MM.1S (cell line): ENCODE data around the gene WEE1.

ENCODE experiments used
- DNase-seq: peaks from one replicate; pipeline ENCODE4 v3.0.0-alpha.2; 2015
- H2AFZ ChIP-seq: fragments of 300-600 bp; sonication (generic); 2 replicates; pipeline ENCODE4 v1.6.0; 2016; ENCODE audit warnings: antibody characterized with exemption, low read length
- H3F3A ChIP-seq: fragments of 300-600 bp; sonication (generic); 2 replicates; pipeline ENCODE4 v1.6.1; 2016; ENCODE audit warnings: mild to moderate bottlenecking, antibody characterized with exemption, low read length, moderate library complexity, mixed read lengths; ENCODE audit not compliant: insufficient read depth
- H3K27ac ChIP-seq: fragments of 300-600 bp; sonication (generic); 2 replicates; pipeline ENCODE4 v1.5.1; 2016; ENCODE audit warnings: mild to moderate bottlenecking, low read length
- H3K27me3 ChIP-seq: fragments of 300-600 bp; sonication (generic); replicated peaks from 2 replicates; pipeline ENCODE4 v1.6.0; 2016; ENCODE audit warnings: low read length; ENCODE audit not compliant: insufficient read depth
- H3K36me3 ChIP-seq: fragments of 300-600 bp; sonication (generic); replicated peaks from 2 replicates; pipeline ENCODE4 v1.6.1; 2016; ENCODE audit warnings: mild to moderate bottlenecking, low read length, mixed read lengths; ENCODE audit not compliant: insufficient read depth
- H3K4me1 ChIP-seq: fragments of 300-600 bp; sonication (generic); 2 replicates; pipeline ENCODE4 v1.6.1; 2016; ENCODE audit warnings: low read length, mixed read lengths
- H3K4me2 ChIP-seq: fragments of 300-600 bp; sonication (generic); 2 replicates; pipeline ENCODE4 v1.6.0; 2016; ENCODE audit warnings: low read depth, low read length
- H3K4me3 ChIP-seq: fragments of 300-600 bp; sonication (generic); 2 replicates; pipeline ENCODE4 v1.5.1; 2016; ENCODE audit warnings: low read length, mixed read lengths
- H3K79me2 ChIP-seq: fragments of 300-600 bp; sonication (generic); 2 replicates; pipeline ENCODE4 v1.6.1; 2016; ENCODE audit warnings: mixed run types, low read length, mixed read lengths
- H3K9ac ChIP-seq: fragments of 300-600 bp; sonication (generic); 2 replicates; pipeline ENCODE4 v1.6.1; 2016; ENCODE audit warnings: low read length, mixed read lengths
- H3K9me2 ChIP-seq: fragments of 300-600 bp; sonication (generic); replicated peaks from 2 replicates; pipeline ENCODE4 v1.6.1; 2016; ENCODE audit warnings: mild to moderate bottlenecking, low read length, mixed read lengths; ENCODE audit not compliant: insufficient read depth
- H3K9me3 ChIP-seq: fragments of 300-600 bp; sonication (generic); replicated peaks from 2 replicates; pipeline ENCODE4 v1.6.1; 2016; ENCODE audit warnings: mild to moderate bottlenecking, low read length, mixed read lengths; ENCODE audit not compliant: insufficient read depth
- H4K20me1 ChIP-seq: fragments of 300-600 bp; sonication (generic); 2 replicates; pipeline ENCODE4 v1.6.1; 2016; ENCODE audit warnings: mild to moderate bottlenecking, low read length, moderate library complexity, mixed read lengths; ENCODE audit not compliant: insufficient read depth
- CTCF ChIP-seq: fragments of 300-600 bp; sonication (generic); IDR thresholded peaks from 2 replicates; pipeline ENCODE4 v1.5.1; 2016; ENCODE audit warnings: antibody characterized with exemption, low read length, mixed read lengths
- EZH2 ChIP-seq: fragments of 300-600 bp; sonication (generic); optimal IDR thresholded peaks from 2 replicates; pipeline ENCODE3; 2017; ENCODE audit warnings: low read depth, mild to moderate bottlenecking, antibody characterized with exemption, low read length, mixed read lengths
- EZH2phosphoT487 ChIP-seq: fragments of 300-600 bp; sonication (generic); IDR thresholded peaks from 2 replicates; pipeline ENCODE4 v1.6.1; 2018; ENCODE audit warnings: antibody characterized with exemption, low read length

The WEE1 gene

GRCh38 chr11:9577556-9577955, 4.1 kb downstream of the WEE1 start:
- Histone ChIP-seq H3K4me3 (peak overlapping the region; percentile 81), H3K4me1 (peaks cover 26% of the 10 kb centered on the region), H2AFZ (no peak overlapping the region), H4K20me1 (peaks cover 8% of the 10 kb centered on the region; the same call in 1 of the 2 replicates), H3K27me3 (no peaks in the 10 kb centered on the region), H3K9me3 (no peaks in the 10 kb centered on the region), H3K9me2 (no peaks in the 10 kb centered on the region), H3K79me2 (peaks cover 83% of the 10 kb centered on the region), H3K4me2 (peak overlapping the region; percentile 85), H3K27ac (peak overlapping the region; percentile 22; the same call in 1 of the 2 replicates), H3K36me3 (peaks cover 20% of the 10 kb centered on the region), H3K9ac (no peak overlapping the region; the same call in 1 of the 2 replicates), H3F3A (peaks cover 35% of the 10 kb centered on the region)
- peak; percentile 52 for DNase-seq
- TF ChIP-seq EZH2 (no peak), CTCF (no peak), EZH2phosphoT487 (no peak)

- H3K9me3 ChIP-seq: no peaks in the 10 kb centered on the region
- H3K36me3 ChIP-seq: peaks cover 41% of the 10 kb centered on the region
- peaks cover 4% of the 10 kb centered on the region; the same call in 1 of the 2 replicates for H4K20me1 ChIP-seq
- H2AFZ ChIP-seq: no peak overlapping the region
- H3K27me3 ChIP-seq: no peaks in the 10 kb centered on the region
- H3K4me1 ChIP-seq: peaks cover 24% of the 10 kb centered on the region
- no peak overlapping the region for H3K4me2 ChIP-seq
- no peak for DNase-seq
- no peak overlapping the region for H3K4me3 ChIP-seq
- H3F3A ChIP-seq: peaks cover 24% of the 10 kb centered on the region
- H3K9ac ChIP-seq: no peak overlapping the region
- H3K79me2 ChIP-seq: peaks cover 63% of the 10 kb centered on the region
- no peak overlapping the region for H3K27ac ChIP-seq
- no peak for TF ChIP-seq EZH2
- no peaks in the 10 kb centered on the region for H3K9me2 ChIP-seq
Measured at GRCh38 chr11:9580894-9581293, 7.4 kb downstream of the WEE1 start.

- H4K20me1 ChIP-seq: peaks cover 6% of the 10 kb centered on the region; the same call in 1 of the 2 replicates
- no peaks in the 10 kb centered on the region for H3K9me2 ChIP-seq
- no peak overlapping the region for H3K4me2 ChIP-seq
- peaks cover 23% of the 10 kb centered on the region for H3F3A ChIP-seq
- no peak overlapping the region for H3K27ac ChIP-seq
- peaks cover 43% of the 10 kb centered on the region for H3K36me3 ChIP-seq
- no peak for DNase-seq
- H3K9ac ChIP-seq: no peak overlapping the region
- no peaks in the 10 kb centered on the region for H3K9me3 ChIP-seq
- no peak overlapping the region for H3K4me3 ChIP-seq
- peaks cover 62% of the 10 kb centered on the region for H3K79me2 ChIP-seq
- peaks cover 16% of the 10 kb centered on the region for H3K4me1 ChIP-seq
- TF ChIP-seq EZH2phosphoT487 (no peak), EZH2 (no peak), CTCF (no peak)
- no peaks in the 10 kb centered on the region for H3K27me3 ChIP-seq
- H2AFZ ChIP-seq: no peak overlapping the region
Measured at GRCh38 chr11:9581556-9582161, 8.2 kb downstream of the WEE1 start.

- H3K79me2 ChIP-seq: peaks cover 7% of the 10 kb centered on the region; the same call in 1 of the 2 replicates
- H3F3A ChIP-seq: peaks cover 8% of the 10 kb centered on the region; the same call in 1 of the 2 replicates
- 0 out of 2 replicates have a peak, but pooled peaks cover 3% of the 10 kb centered on the region for H4K20me1 ChIP-seq
- H3K9me3 ChIP-seq: no peaks in the 10 kb centered on the region
- no peak for TF ChIP-seq EZH2phosphoT487
- no peak for TF ChIP-seq EZH2
- TF ChIP-seq CTCF: no peak
- H2AFZ ChIP-seq: no peak overlapping the region
- H3K4me2 ChIP-seq: no peak overlapping the region
- DNase-seq: no peak
- H3K4me3 ChIP-seq: no peak overlapping the region
- peaks cover 33% of the 10 kb centered on the region for H3K36me3 ChIP-seq
- no peaks in the 10 kb centered on the region for H3K9me2 ChIP-seq
- H3K27ac ChIP-seq: no peak overlapping the region
- H3K27me3 ChIP-seq: no peaks in the 10 kb centered on the region
- no peak overlapping the region for H3K9ac ChIP-seq
- H3K4me1 ChIP-seq: no peaks in the 10 kb centered on the region
Measured at GRCh38 chr11:9590717-9591116, 17.2 kb downstream of the WEE1 start.
